ENCODE results near the gene DGKI. TPM values are rescaled to one million over a fixed set of nuclear protein-coding genes. Genes with fewer than 3 reads are reported as not detected.

Gene DGKI
- total RNA-seq, 1 experiment from 2014 or later = 0.39 TPM

DNA sequence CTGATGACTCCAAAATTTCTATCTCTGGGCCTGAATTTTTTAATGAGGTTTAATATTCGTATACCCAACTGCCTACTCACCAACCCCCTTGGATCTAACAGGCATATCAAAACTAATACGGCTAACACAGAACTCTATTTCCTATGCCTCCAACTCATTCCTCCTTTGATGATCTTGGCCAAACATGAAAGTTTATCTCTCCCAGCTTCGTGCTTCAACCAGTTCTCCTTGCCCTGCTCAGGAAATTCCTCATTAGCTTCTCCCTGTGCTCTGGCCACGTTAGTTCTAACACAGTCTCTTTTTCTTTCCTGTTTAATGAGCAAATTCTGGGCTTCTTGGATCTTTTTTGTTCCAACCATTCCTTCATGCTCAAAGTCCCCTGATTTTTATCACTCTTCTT, 364.3 kb downstream of the DGKI start:
- no peaks in the 10 kb centered on the region for H3K27me3 ChIP-seq (replicated peaks; ENCODE audit: insufficient read depth, low read depth, low read length, poor library complexity)
- no peaks in the 10 kb centered on the region for H3K4me1 ChIP-seq (ENCODE audit: insufficient read depth, low read length, poor library complexity, severe bottlenecking)
- intact Hi-C loops (cut with micrococcal nuclease; ENCODE audit: unreplicated experiment) = no loop called here
- no peak overlapping the region for H3K4me3 ChIP-seq (ENCODE audit: low read depth, low read length, poor library complexity, severe bottlenecking)
- H3K9me3 ChIP-seq (ENCODE audit: low read depth, low read length, poor library complexity, severe bottlenecking) = no peaks in the 10 kb centered on the region
- no peak for DNase-seq (ENCODE audit: low spot score)
- TF ChIP-seq, protein P1, sequence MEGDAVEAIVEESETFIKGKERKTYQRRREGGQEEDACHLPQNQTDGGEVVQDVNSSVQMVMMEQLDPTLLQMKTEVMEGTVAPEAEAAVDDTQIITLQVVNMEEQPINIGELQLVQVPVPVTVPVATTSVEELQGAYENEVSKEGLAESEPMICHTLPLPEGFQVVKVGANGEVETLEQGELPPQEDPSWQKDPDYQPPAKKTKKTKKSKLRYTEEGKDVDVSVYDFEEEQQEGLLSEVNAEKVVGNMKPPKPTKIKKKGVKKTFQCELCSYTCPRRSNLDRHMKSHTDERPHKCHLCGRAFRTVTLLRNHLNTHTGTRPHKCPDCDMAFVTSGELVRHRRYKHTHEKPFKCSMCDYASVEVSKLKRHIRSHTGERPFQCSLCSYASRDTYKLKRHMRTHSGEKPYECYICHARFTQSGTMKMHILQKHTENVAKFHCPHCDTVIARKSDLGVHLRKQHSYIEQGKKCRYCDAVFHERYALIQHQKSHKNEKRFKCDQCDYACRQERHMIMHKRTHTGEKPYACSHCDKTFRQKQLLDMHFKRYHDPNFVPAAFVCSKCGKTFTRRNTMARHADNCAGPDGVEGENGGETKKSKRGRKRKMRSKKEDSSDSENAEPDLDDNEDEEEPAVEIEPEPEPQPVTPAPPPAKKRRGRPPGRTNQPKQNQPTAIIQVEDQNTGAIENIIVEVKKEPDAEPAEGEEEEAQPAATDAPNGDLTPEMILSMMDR (conservative IDR thresholded peaks at IDR 0.05; ENCODE audit: low read depth, low read length) = no peak
- TF ChIP-seq EZH2 (IDR thresholded peaks at IDR 0.05; ENCODE audit: borderline replicate concordance, low read depth, low read length, poor library complexity, severe bottlenecking) = no peak
- POLR2A ChIA-PET (ENCODE audit: low non-redundant PET) = no interaction called here
- CTCF ChIA-PET = no interaction called here
- no TSS peak for BruUV-seq (replicated peaks)
- no peaks in the 10 kb centered on the region for H3K36me3 ChIP-seq (ENCODE audit: insufficient read depth, low read length, poor library complexity, severe bottlenecking)
- no peak overlapping the region for H3K27ac ChIP-seq (ENCODE audit: low read depth, low read length, poor library complexity, severe bottlenecking)

- Histone ChIP-seq H3K27ac (ENCODE audit: low read depth, low read length, poor library complexity, severe bottlenecking) (no peak overlapping the region), H3K4me1 (ENCODE audit: insufficient read depth, low read length, poor library complexity, severe bottlenecking) (no peaks in the 10 kb centered on the region), H3K4me3 (ENCODE audit: low read depth, low read length, poor library complexity, severe bottlenecking) (no peak overlapping the region), H3K36me3 (ENCODE audit: insufficient read depth, low read length, poor library complexity, severe bottlenecking) (no peaks in the 10 kb centered on the region), H3K27me3 (replicated peaks; ENCODE audit: insufficient read depth, low read depth, low read length, poor library complexity) (no peaks in the 10 kb centered on the region), H3K9me3 (ENCODE audit: low read depth, low read length, poor library complexity, severe bottlenecking) (no peaks in the 10 kb centered on the region)
- CTCF ChIA-PET = interaction anchor here (0.6 kb wide), 1 partner anchor 111 kb away, joined by 3 read pairs; no protein-coding TSS in a partner anchor
- TF ChIP-seq, protein P1 (conservative IDR thresholded peaks at IDR 0.05; ENCODE audit: low read depth, low read length) = no peak
- no peak for TF ChIP-seq EZH2 (IDR thresholded peaks at IDR 0.05; ENCODE audit: borderline replicate concordance, low read depth, low read length, poor library complexity, severe bottlenecking)
- intact Hi-C loops (cut with micrococcal nuclease; ENCODE audit: unreplicated experiment) = no loop called here
- no TSS peak for BruUV-seq (replicated peaks)
- POLR2A ChIA-PET (ENCODE audit: low non-redundant PET) = no interaction called here
- peak; percentile 41 for DNase-seq (ENCODE audit: low spot score)
These were observed 365.9 kb downstream of the DGKI start for GRCh38 chr7:137480824-137481365.

GRCh38 chr7:137480401-137480800, 366.4 kb downstream of the DGKI start:
- intact Hi-C loops (cut with micrococcal nuclease; ENCODE audit: unreplicated experiment) = no loop called here
- no peak for TF ChIP-seq EZH2 (IDR thresholded peaks at IDR 0.05; ENCODE audit: borderline replicate concordance, low read depth, low read length, poor library complexity, severe bottlenecking)
- TF ChIP-seq, protein P1 (conservative IDR thresholded peaks at IDR 0.05; ENCODE audit: low read depth, low read length) = no peak
- H3K27ac ChIP-seq (ENCODE audit: low read depth, low read length, poor library complexity, severe bottlenecking) = no peak overlapping the region
- no peaks in the 10 kb centered on the region for H3K36me3 ChIP-seq (ENCODE audit: insufficient read depth, low read length, poor library complexity, severe bottlenecking)
- POLR2A ChIA-PET (ENCODE audit: low non-redundant PET) = no interaction called here
- no peak for DNase-seq (ENCODE audit: low spot score)
- BruUV-seq (replicated peaks) = no TSS peak
- no peaks in the 10 kb centered on the region for H3K4me1 ChIP-seq (ENCODE audit: insufficient read depth, low read length, poor library complexity, severe bottlenecking)
- CTCF ChIA-PET = no interaction called here
- no peak overlapping the region for H3K4me3 ChIP-seq (ENCODE audit: low read depth, low read length, poor library complexity, severe bottlenecking)
- H3K27me3 ChIP-seq (replicated peaks; ENCODE audit: insufficient read depth, low read depth, low read length, poor library complexity) = no peaks in the 10 kb centered on the region
- H3K9me3 ChIP-seq (ENCODE audit: low read depth, low read length, poor library complexity, severe bottlenecking) = no peaks in the 10 kb centered on the region
